Measurements from ENCODE around the gene FOXB2. TPM values are rescaled to one million over a fixed set of nuclear protein-coding genes. Genes with fewer than 3 reads are reported as not detected.

Gene FOXB2
- total RNA-seq = not detected

GRCh38 chr9:77019236-77019925, at the start of gene FOXB2:
Gene FOXB2, plus strand, starts transcription at chr9:77019655. Its CDS starts 0 bp downstream, at chr9:77019655.

Small RNA genes lying within 50 kb of the gene (small RNA-seq; reads per million reads assigned to genes)
- 0 reads per million in 2 donors for gene ATP5MFP3

Other genes starting within 250 kb of the FOXB2 start
- 100 to 1,000 TPM; 152 to 242 TPM for gene PRUNE2, start 113.5 kb upstream of the FOXB2 start, total RNA-seq
- gene VPS13A, start 157.9 kb downstream of the FOXB2 start, total RNA-seq = 10 to 100 TPM; 22.0 to 23.0 TPM